GM10266 (cell line): Measurements from ENCODE around the gene AKAP17A.

Experiments used
- DNase-seq: peaks from one replicate; pipeline ENCODE4 v3.0.0; 2012; ENCODE audit errors: extremely low spot score
- TF ChIP-seq, protein P1 (sequence below): IDR thresholded peaks from 2 replicates; pipeline ENCODE4 v1.5.1; 2012; ENCODE audit warnings: mild to moderate bottlenecking, low read depth; ENCODE audit not compliant: control insufficient read depth, insufficient read depth; ENCODE audit errors: missing control alignments

The AKAP17A gene

GRCh38 chrX:1649621-1650020, 58.2 kb downstream of the AKAP17A start:
- DNase-seq, result no peak
- TF ChIP-seq, protein P1, sequence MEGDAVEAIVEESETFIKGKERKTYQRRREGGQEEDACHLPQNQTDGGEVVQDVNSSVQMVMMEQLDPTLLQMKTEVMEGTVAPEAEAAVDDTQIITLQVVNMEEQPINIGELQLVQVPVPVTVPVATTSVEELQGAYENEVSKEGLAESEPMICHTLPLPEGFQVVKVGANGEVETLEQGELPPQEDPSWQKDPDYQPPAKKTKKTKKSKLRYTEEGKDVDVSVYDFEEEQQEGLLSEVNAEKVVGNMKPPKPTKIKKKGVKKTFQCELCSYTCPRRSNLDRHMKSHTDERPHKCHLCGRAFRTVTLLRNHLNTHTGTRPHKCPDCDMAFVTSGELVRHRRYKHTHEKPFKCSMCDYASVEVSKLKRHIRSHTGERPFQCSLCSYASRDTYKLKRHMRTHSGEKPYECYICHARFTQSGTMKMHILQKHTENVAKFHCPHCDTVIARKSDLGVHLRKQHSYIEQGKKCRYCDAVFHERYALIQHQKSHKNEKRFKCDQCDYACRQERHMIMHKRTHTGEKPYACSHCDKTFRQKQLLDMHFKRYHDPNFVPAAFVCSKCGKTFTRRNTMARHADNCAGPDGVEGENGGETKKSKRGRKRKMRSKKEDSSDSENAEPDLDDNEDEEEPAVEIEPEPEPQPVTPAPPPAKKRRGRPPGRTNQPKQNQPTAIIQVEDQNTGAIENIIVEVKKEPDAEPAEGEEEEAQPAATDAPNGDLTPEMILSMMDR, result no peak
